PC-3 (cell line): ENCODE data around the gene DYNC1I1. TPM values are rescaled to one million over a fixed set of nuclear protein-coding genes. Genes with fewer than 3 reads are reported as not detected.
A peak's percentile ranks its signal among the peaks of the same experiment; 100 is the strongest.

ENCODE experiments used
- ATAC-seq: fragments of 200-7000 bp; cut with Tn5 transposase; 2 replicates; pipeline ENCODE4 v1.9.1; 2020; ENCODE audit warnings: mild to moderate bottlenecking, moderate library complexity
- BruUV-seq: library from RNA; stranded (reverse); fragments of 400-500 nt; replicated peaks from 2 replicates; lab custom pipeline; 2021; lab: Mats Ljungman, UMichigan
- CTCF ChIA-PET: fragments of 300-600 bp; sonication (Branson Sonifier 250); formaldehyde crosslinking; loops from one replicate; lab custom pipeline; 2022; ENCODE audit warnings: antibody characterized with exemption; lab: Charles Lee
- POLR2A ChIA-PET: fragments of 300-600 bp; sonication (Branson Sonifier 250); formaldehyde crosslinking; loops from one replicate; lab custom pipeline; 2022; ENCODE audit warnings: antibody characterized with exemption; ENCODE audit not compliant: unreplicated experiment; lab: Charles Lee
- DNase-seq: peaks from one replicate; pipeline ENCODE4 v3.0.0-alpha.2; 2015
- H2AFZ ChIP-seq: fragments of 300-600 bp; sonication (generic); 2 replicates; pipeline ENCODE4 v1.6.0; 2016; ENCODE audit warnings: antibody characterized with exemption, low read length
- H3F3A ChIP-seq: fragments of 300-600 bp; sonication (generic); one replicate; pipeline ENCODE4 v1.6.0; 2017; ENCODE audit warnings: antibody characterized with exemption, low read length, control low read depth, mild to moderate bottlenecking; ENCODE audit not compliant: unreplicated experiment
- H3K27ac ChIP-seq: fragments of 300-600 bp; sonication (generic); 2 replicates; pipeline ENCODE4 v1.5.1; 2016; ENCODE audit warnings: mild to moderate bottlenecking, low read length
- H3K27me3 ChIP-seq: fragments of 300-600 bp; sonication (generic); 2 replicates; pipeline ENCODE4 v1.6.1; 2016; ENCODE audit warnings: low read length, mixed read lengths
- H3K36me3 ChIP-seq: fragments of 300-600 bp; sonication (generic); 2 replicates; pipeline ENCODE4 v1.6.1; 2016; ENCODE audit warnings: low read depth, mixed run types, low read length, mixed read lengths
- H3K4me1 ChIP-seq: fragments of 300-600 bp; sonication (generic); 2 replicates; pipeline ENCODE4 v1.5.1; 2016; ENCODE audit warnings: low read length; ENCODE audit not compliant: insufficient read depth
- H3K4me2 ChIP-seq: fragments of 300-600 bp; sonication (generic); 2 replicates; pipeline ENCODE4 v1.6.0; 2016; ENCODE audit warnings: low read length
- H3K4me3 ChIP-seq: fragments of 300-600 bp; sonication (generic); 2 replicates; pipeline ENCODE4 v1.5.1; 2016; ENCODE audit warnings: mild to moderate bottlenecking, low read length, mixed read lengths
- H3K79me2 ChIP-seq: fragments of 300-600 bp; sonication (generic); 2 replicates; pipeline ENCODE4 v1.6.1; 2017; ENCODE audit warnings: low read length, mixed read lengths
- H3K9ac ChIP-seq: fragments of 300-600 bp; sonication (generic); 2 replicates; pipeline ENCODE4 v1.6.0; 2016; ENCODE audit warnings: mild to moderate bottlenecking, low read length
- H3K9me2 ChIP-seq: fragments of 300-600 bp; sonication (generic); replicated peaks from 2 replicates; pipeline ENCODE4 v1.6.1; 2016; ENCODE audit warnings: mixed run types, low read length, mixed read lengths
- H3K9me3 ChIP-seq: fragments of 300-600 bp; sonication (generic); 2 replicates; pipeline ENCODE4 v1.6.1; 2016; ENCODE audit warnings: low read length, mixed read lengths
- H4K20me1 ChIP-seq: fragments of 300-600 bp; sonication (generic); 2 replicates; pipeline ENCODE4 v1.6.1; 2016; ENCODE audit warnings: low read length, mixed read lengths
- EZH2 ChIP-seq: fragments of 300-600 bp; sonication (generic); IDR thresholded peaks from one replicate; pipeline ENCODE4 v1.6.1; 2017; ENCODE audit warnings: antibody characterized with exemption, mild to moderate bottlenecking, low read length; ENCODE audit not compliant: unreplicated experiment
- EZH2phosphoT487 ChIP-seq: fragments of 300-600 bp; sonication (generic); IDR thresholded peaks from 2 replicates; pipeline ENCODE4 v1.6.1; 2018; ENCODE audit warnings: mild to moderate bottlenecking, antibody characterized with exemption, low read length, borderline replicate concordance
- intact Hi-C: fragments of 100-400 bp; cut with micrococcal nuclease; formaldehyde crosslinking; loops from 2 replicates; pipeline ENCODE4 v1.9.0; 2023
- total RNA-seq: library from RNA; depleted of rRNA; stranded (reverse); fragments of >200 nt; gene quantifications from 2 replicates; pipeline ENCODE4 v1.2.3, GENCODE V29; 2014
- TF ChIP-seq, protein P1 (sequence below): fragments of 300-600 bp; sonication (generic); conservative IDR thresholded peaks from 2 replicates; pipeline ENCODE4 v1.5.1; 2017; ENCODE audit warnings: antibody characterized with exemption, low read depth, mild to moderate bottlenecking, low read length

DYNC1I1 gene
- total RNA-seq, 1 experiment from 2014 or later = 2.4 TPM

DNA sequence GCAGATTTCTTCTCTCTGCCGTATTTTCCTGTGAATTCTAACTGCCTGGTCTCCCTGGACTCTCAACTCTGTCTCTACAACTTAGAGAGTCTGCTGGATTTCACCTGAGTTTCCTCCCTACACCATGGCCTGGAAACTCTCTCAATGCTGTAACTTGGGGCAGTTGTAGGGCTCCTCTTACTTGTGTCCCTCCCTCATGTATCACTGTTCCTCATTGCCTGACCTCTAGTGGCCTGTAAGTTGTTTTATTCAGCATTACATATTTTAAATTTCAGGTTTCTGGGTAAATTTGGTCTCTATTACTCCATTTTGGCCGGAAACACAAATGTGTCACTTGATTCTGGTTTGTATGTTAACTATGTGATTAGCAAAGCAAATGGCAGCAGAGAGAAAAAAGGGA is 70.9 kb downstream of the DYNC1I1 start:
- Histone ChIP-seq H2AFZ (no peak overlapping the region), H3K79me2 (no peaks in the 10 kb centered on the region), H3K4me2 (no peak overlapping the region), H3K9me3 (no peaks in the 10 kb centered on the region), H3F3A (no peaks in the 10 kb centered on the region), H3K4me3 (no peak overlapping the region), H4K20me1 (no peaks in the 10 kb centered on the region), H3K4me1 (no peaks in the 10 kb centered on the region), H3K9me2 (no peaks in the 10 kb centered on the region), H3K9ac (no peak overlapping the region), H3K36me3 (no peaks in the 10 kb centered on the region), H3K27ac (no peak overlapping the region), H3K27me3 (no peaks in the 10 kb centered on the region)
- no TSS peak for BruUV-seq
- DNase-seq (peak; percentile 14), ATAC-seq (peak; percentile 81)
- POLR2A ChIA-PET = no interaction called here
- TF ChIP-seq EZH2phosphoT487 = no peak
- TF ChIP-seq, protein P1, sequence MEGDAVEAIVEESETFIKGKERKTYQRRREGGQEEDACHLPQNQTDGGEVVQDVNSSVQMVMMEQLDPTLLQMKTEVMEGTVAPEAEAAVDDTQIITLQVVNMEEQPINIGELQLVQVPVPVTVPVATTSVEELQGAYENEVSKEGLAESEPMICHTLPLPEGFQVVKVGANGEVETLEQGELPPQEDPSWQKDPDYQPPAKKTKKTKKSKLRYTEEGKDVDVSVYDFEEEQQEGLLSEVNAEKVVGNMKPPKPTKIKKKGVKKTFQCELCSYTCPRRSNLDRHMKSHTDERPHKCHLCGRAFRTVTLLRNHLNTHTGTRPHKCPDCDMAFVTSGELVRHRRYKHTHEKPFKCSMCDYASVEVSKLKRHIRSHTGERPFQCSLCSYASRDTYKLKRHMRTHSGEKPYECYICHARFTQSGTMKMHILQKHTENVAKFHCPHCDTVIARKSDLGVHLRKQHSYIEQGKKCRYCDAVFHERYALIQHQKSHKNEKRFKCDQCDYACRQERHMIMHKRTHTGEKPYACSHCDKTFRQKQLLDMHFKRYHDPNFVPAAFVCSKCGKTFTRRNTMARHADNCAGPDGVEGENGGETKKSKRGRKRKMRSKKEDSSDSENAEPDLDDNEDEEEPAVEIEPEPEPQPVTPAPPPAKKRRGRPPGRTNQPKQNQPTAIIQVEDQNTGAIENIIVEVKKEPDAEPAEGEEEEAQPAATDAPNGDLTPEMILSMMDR = peak; percentile 52
- intact Hi-C loops = loop anchor here (2.0 kb wide), 1 partner anchor 120 kb away; no protein-coding TSS in a partner anchor
- CTCF ChIA-PET = no interaction called here

DNA sequence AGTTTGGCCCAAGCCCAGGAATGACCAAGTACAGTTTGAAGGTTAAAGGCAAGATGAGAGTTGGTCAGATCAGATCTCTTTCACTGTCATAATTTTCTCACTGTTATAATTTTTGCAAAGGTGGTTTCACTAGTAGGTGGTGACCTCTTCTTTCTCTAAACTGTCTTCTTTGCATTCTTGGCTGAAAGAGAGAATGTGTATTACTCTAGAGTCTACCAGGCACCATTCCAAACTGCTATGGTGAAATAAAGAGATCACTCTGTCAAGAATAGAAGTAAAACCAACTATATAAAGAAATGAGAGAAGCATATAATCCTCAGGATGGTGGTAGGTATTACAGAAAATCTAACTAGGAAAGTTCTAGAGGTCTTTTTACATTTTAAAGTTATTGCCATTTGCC is 72.7 kb downstream of the DYNC1I1 start:
- Histone ChIP-seq H3K9me3 (no peaks in the 10 kb centered on the region), H3K27me3 (no peaks in the 10 kb centered on the region), H3K36me3 (no peaks in the 10 kb centered on the region), H2AFZ (no peak overlapping the region), H3K4me3 (no peak overlapping the region), H3F3A (no peaks in the 10 kb centered on the region), H3K4me1 (no peaks in the 10 kb centered on the region), H3K27ac (no peak overlapping the region), H3K4me2 (no peak overlapping the region), H4K20me1 (no peaks in the 10 kb centered on the region), H3K79me2 (no peaks in the 10 kb centered on the region), H3K9me2 (no peaks in the 10 kb centered on the region), H3K9ac (no peak overlapping the region)
- intact Hi-C loops = no loop called here
- BruUV-seq = no TSS peak
- ATAC-seq (no peak), DNase-seq (no peak)
- CTCF ChIA-PET = no interaction called here
- TF ChIP-seq EZH2 (no peak), EZH2phosphoT487 (no peak)
- TF ChIP-seq, protein P1 = no peak
- POLR2A ChIA-PET = no interaction called here

DNA sequence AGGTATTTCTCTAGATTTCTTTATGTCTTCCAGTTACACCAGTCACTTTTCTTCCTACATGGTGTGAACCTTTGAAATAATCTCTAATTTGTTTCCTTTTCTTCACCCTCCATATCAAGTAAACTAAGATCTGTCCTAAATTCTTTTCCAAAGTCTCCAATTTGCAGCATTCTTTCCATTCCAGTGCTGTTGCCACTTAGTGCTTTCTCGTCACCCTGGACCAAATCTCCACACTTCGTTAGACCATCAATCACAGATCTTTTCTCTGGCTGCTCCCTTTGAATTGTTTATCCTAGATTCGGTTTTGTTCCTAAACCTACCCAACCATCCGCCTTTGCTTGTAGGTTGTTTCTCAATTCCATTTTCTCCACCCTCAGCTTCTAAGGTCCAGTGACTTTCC is 74.7 kb downstream of the DYNC1I1 start:
- DNase-seq (no peak), ATAC-seq (no peak)
- ChIA-PET POLR2A (no interaction called here), CTCF (no interaction called here)
- Histone ChIP-seq H3F3A (no peaks in the 10 kb centered on the region), H3K79me2 (no peaks in the 10 kb centered on the region), H3K4me2 (no peak overlapping the region), H3K9ac (no peak overlapping the region), H3K27me3 (no peaks in the 10 kb centered on the region), H3K27ac (no peak overlapping the region), H3K36me3 (no peaks in the 10 kb centered on the region), H3K9me2 (no peaks in the 10 kb centered on the region), H2AFZ (no peak overlapping the region), H3K4me1 (no peaks in the 10 kb centered on the region), H3K9me3 (no peaks in the 10 kb centered on the region), H3K4me3 (no peak overlapping the region), H4K20me1 (no peaks in the 10 kb centered on the region)
- BruUV-seq = no TSS peak
- TF ChIP-seq, protein P1 = no peak
- no peak for TF ChIP-seq EZH2phosphoT487
- intact Hi-C loops = no loop called here
